DMS 273 (cell line): ENCODE measurements around the gene TAPBPL.

Source experiments
- DNase-seq: peaks from one replicate; lab custom pipeline; 2025; ENCODE audit not compliant: unreplicated experiment; lab: John Stamatoyannopoulos, UW

Gene TAPBPL

GRCh38 chr12:6435961-6436715, 15.7 kb upstream of the TAPBPL start:
- no peak for DNase-seq

- no peak for DNase-seq
Measured at GRCh38 chr12:6437586-6437985, 14.3 kb upstream of the TAPBPL start.

- DNase-seq, result no peak
Measured at GRCh38 chr12:6438345-6438744, 13.5 kb upstream of the TAPBPL start.

GRCh38 chr12:6440391-6440790, 11.5 kb upstream of the TAPBPL start:
- DNase-seq, result no peak

GRCh38 chr12:6442836-6443235, 9.0 kb upstream of the TAPBPL start:
- no peak for DNase-seq

GRCh38 chr12:6443361-6443983, 8.4 kb upstream of the TAPBPL start:
- no peak for DNase-seq

GRCh38 chr12:6444031-6444430, 7.8 kb upstream of the TAPBPL start:
- no peak for DNase-seq

- no peak for DNase-seq
Measured at GRCh38 chr12:6444704-6445688, 6.8 kb upstream of the TAPBPL start, which contains the start of gene CD27. Gene CD27, plus strand, starts transcription at chr12:6444955. Its CDS starts 141 bp downstream, at chr12:6445096.

- DNase-seq, result peak; percentile 40
Measured at GRCh38 chr12:6450091-6450868, 1.6 kb upstream of the TAPBPL start.

GRCh38 chr12:6450869-6451347, 934 bp upstream of the TAPBPL start:
- no peak for DNase-seq

GRCh38 chr12:6452245-6452943, 552 bp downstream of the TAPBPL start:
- DNase-seq, result peak; percentile 48

- DNase-seq, result no peak
Measured at GRCh38 chr12:6452944-6453630, 1.2 kb downstream of the TAPBPL start.

- DNase-seq, result no peak
Measured at GRCh38 chr12:6457220-6457945, 5.5 kb downstream of the TAPBPL start.

- DNase-seq, result no peak
Measured at GRCh38 chr12:6458281-6459003, 6.6 kb downstream of the TAPBPL start.

- DNase-seq, result no peak
Measured at GRCh38 chr12:6459004-6459337, 7.1 kb downstream of the TAPBPL start.

- no peak for DNase-seq
Measured at GRCh38 chr12:6460751-6461371, 9.0 kb downstream of the TAPBPL start.

- no peak for DNase-seq
Measured at GRCh38 chr12:6461401-6462233, 9.8 kb downstream of the TAPBPL start.
